GM19240 (cell line): ENCODE measurements around the gene ABCB6.
A peak's percentile ranks its signal among the peaks of the same experiment; 100 is the strongest.

Source experiments
- DNase-seq: peaks from one replicate; pipeline ENCODE4 v3.0.0; 2011; ENCODE audit warnings: low spot score; ENCODE audit not compliant: insufficient read length

ABCB6 gene

DNA sequence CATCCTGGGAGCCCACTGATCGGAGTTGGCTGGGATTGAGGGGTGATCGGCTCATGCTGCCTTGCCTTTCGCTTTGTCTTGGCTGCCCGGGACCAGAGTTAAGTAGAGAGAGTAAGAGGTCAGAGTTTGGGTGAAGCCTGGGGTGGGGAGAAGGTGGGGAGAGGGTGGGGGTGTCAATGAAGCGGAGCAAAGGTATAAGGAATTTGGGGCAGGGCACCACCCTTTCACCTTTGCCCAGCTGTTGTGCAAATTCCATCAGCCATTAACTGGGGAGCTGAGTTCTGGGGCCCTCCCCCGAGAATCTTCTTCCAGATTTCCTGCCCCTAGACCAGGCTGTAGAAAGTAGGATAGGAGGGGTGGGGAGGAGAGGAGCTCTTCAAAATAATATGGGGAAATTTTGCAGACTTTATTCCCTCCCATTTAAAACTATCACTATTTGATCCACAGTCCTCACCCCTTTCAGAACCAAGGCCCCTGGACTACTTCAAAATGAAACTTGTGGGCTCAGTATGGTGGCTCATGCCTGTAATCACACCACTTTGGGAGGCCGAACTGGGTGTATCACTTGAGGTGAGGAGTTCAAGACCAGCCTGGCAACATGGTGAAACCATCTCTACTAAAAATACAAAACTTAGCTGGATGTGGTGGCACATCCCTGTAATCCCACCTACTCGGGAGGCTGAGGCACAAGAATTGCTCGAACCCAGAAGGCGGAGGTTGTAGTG is 48.7 kb downstream of the ABCB6 start, which contains the start of gene SLC23A3:
SLC23A3 (minus strand) TSS at position 100 of the 725 bp plus-strand sequence; CDS start at position 55, 45 bp downstream.
- no peak for DNase-seq

DNA sequence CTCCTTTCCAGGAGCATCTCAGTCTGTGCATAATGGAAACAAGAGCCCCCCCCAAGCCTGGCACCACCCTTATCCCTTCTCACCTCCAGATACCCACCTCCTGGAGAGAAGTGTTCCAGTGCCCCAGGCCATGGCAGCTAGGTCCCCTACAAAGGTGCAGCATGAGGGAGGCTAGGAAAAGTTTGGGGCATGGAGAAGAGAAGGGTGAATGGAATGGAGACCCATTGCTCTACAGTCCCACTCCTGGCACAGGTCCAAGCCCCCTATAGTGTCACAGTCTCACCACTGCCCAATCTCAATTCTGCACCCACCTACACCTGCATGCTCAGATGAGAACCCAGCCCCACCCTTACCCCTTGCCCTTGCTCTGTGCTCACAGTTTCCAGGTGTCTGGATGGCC is 49.8 kb downstream of the ABCB6 start:
- no peak for DNase-seq

- DNase-seq: no peak
These were observed 50.2 kb downstream of the ABCB6 start for GRCh38 chr2:219168526-219168925.

GRCh38 chr2:219167997-219168396 is 50.8 kb downstream of the ABCB6 start:
- DNase-seq: no peak

DNA sequence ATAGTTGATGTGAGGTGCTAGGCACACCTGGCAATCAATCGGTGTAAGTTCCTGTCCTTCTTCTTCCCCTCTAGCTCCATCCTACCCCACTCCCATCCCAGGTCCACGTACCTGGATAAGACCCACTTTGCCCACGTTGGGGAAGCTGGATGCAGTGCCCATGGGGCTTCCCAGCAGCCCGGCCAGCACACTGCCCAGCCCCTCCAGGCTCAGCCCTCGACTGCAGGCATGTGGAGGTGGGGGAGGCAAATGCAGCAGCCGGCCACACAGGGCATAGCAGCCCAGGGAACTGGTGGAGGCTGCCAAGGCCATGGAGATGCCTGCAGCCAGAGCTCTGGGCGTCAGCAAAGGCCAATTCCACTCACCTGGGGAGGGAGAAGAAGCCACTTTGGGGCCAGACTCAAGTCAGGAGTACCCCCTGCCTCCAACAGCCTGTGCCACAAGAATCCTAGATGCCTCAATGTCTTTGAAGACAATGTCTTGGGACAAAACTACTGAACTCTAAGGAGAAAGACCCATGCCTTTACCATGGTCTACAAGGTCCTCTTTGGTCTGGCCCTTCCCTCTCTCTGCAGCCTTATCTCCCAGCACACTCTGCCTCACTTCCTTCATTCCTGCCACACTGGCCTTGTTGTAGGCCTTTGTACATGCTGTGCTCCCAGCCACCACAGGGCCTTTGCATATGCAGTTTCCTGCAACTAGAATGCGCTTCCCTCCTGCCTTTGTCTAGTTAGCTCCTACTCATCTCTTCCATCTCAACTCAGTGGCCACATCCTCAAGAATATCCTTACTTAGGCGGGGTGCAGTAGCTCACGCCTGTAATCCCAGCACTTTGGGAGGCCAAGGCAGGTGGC is 53.5 kb downstream of the ABCB6 start:
- no peak for DNase-seq

- DNase-seq: no peak
These were observed 55.6 kb downstream of the ABCB6 start for GRCh38 chr2:219163156-219163555.

GRCh38 chr2:219161097-219161496 is 57.7 kb downstream of the ABCB6 start:
- no peak for DNase-seq

DNA sequence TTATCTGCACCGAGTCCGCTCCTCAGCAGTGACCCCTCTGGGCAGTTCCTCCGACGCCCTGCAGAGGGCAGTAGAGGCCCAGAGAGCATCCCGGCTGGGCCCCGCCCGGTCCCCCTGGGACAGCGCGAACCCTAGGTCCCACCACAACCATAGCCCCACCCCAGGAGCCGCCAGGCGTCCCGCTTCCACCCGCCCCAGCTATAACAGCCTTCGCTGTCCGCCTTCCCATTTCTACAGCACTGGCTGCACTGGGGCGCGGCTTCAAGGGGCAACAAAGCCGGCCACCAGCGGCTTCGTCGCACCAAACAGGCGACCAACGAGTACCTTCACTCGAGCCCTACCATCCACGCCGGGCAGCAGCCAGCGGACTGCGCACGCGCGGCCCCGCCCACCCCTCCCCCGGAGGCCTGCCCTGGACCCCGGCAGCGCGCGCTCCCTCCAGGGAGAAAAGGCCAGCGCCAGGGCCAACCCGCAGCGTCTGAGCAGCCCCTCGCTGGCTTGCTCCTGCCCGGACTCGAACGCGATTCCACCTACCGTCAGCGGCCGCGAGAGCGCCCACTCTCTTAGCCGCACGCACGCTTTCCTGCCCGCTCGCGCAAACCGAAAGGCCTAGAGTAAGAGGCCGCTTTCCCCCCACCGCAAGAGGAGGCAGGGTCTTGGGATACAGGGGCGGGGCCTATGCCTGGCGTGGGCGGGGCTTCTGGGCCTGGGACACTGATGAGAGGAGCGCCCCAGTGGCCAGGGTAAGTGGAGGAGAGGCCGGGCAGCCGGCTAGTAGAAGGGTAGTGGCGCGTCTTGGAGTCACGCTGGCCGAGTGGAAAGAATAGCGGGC is 58.4 kb downstream of the ABCB6 start, which contains the start of gene NHEJ1:
NHEJ1 (minus strand) TSS at position 630 of the 832 bp plus-strand sequence. CDS start 2,453 bp downstream, outside the sequence.
- DNase-seq: peak; percentile 98
